ENCODE data around the gene NECTIN2.

DNA sequence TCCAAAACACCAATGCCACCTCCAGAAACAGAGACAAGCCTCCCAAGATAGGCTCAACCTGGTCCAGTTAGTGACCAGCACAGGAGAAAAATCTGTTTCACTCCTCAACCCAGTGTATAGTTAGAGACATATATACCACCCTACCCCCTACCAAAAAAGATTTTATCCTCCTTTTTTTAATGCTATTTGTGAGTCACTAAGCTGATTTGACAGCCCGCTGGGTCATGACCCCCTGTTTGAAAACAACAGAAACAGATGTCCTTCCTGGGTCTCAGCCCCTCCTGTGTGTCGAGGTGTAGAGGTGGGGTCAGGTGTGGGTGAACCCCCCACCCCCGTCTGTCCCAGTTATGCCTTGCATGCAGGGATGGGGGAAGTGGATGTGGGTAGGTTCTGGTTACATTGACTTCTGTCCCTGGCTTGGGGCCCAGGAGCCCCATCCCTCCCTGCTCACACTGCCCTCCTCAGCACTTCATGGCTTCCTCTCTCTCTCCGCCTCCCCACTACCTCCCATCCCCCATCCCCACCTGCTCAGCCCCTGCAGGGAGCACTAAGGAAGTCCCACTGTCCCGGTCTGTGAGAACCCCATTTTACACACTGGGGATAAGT lies 30.9 kb downstream of the NECTIN2 start:
- TF ChIP-seq, protein P1, sequence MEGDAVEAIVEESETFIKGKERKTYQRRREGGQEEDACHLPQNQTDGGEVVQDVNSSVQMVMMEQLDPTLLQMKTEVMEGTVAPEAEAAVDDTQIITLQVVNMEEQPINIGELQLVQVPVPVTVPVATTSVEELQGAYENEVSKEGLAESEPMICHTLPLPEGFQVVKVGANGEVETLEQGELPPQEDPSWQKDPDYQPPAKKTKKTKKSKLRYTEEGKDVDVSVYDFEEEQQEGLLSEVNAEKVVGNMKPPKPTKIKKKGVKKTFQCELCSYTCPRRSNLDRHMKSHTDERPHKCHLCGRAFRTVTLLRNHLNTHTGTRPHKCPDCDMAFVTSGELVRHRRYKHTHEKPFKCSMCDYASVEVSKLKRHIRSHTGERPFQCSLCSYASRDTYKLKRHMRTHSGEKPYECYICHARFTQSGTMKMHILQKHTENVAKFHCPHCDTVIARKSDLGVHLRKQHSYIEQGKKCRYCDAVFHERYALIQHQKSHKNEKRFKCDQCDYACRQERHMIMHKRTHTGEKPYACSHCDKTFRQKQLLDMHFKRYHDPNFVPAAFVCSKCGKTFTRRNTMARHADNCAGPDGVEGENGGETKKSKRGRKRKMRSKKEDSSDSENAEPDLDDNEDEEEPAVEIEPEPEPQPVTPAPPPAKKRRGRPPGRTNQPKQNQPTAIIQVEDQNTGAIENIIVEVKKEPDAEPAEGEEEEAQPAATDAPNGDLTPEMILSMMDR (IDR thresholded peaks at IDR 0.05) = no peak
- TF ChIP-seq POLR2AphosphoS5 (IDR thresholded peaks at IDR 0.05; ENCODE audit: low read depth, low read length) = no peak
- no peak for TF ChIP-seq SIN3A (IDR thresholded peaks at IDR 0.05; ENCODE audit: borderline replicate concordance, insufficient read depth, low read depth, low read length)
- TF ChIP-seq, protein P2, sequence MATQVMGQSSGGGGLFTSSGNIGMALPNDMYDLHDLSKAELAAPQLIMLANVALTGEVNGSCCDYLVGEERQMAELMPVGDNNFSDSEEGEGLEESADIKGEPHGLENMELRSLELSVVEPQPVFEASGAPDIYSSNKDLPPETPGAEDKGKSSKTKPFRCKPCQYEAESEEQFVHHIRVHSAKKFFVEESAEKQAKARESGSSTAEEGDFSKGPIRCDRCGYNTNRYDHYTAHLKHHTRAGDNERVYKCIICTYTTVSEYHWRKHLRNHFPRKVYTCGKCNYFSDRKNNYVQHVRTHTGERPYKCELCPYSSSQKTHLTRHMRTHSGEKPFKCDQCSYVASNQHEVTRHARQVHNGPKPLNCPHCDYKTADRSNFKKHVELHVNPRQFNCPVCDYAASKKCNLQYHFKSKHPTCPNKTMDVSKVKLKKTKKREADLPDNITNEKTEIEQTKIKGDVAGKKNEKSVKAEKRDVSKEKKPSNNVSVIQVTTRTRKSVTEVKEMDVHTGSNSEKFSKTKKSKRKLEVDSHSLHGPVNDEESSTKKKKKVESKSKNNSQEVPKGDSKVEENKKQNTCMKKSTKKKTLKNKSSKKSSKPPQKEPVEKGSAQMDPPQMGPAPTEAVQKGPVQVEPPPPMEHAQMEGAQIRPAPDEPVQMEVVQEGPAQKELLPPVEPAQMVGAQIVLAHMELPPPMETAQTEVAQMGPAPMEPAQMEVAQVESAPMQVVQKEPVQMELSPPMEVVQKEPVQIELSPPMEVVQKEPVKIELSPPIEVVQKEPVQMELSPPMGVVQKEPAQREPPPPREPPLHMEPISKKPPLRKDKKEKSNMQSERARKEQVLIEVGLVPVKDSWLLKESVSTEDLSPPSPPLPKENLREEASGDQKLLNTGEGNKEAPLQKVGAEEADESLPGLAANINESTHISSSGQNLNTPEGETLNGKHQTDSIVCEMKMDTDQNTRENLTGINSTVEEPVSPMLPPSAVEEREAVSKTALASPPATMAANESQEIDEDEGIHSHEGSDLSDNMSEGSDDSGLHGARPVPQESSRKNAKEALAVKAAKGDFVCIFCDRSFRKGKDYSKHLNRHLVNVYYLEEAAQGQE (IDR thresholded peaks at IDR 0.05; ENCODE audit: insufficient read depth in 1 of 2, low read depth in 2 of 2, low read length in 1 of 2) = no peak
- no peak for TF ChIP-seq TCF7L2 (IDR thresholded peaks at IDR 0.05; ENCODE audit: low read depth, low read length)
